GM19043 (cell line): ENCODE data around the gene KRTAP9-8.
"Not testable (repeated sequence)": the region's sequence is repeated elsewhere in the genome, so short reads cannot be mapped to it uniquely, and the experiment has no call there.

Experiments
- ATAC-seq: cut with Tn5 transposase; IDR thresholded peaks from one replicate; pipeline ENCODE4 v1.9.1; 2021; ENCODE audit warnings: low read depth; ENCODE audit not compliant: unreplicated experiment

The KRTAP9-8 gene, protein sequence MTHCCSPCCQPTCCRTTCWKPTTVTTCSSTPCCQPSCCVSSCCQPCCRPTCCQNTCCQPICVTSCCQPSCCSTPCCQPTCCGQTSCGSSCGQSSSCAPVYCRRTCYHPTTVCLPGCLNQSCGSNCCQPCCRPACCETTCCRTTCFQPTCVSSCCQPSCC

DNA sequence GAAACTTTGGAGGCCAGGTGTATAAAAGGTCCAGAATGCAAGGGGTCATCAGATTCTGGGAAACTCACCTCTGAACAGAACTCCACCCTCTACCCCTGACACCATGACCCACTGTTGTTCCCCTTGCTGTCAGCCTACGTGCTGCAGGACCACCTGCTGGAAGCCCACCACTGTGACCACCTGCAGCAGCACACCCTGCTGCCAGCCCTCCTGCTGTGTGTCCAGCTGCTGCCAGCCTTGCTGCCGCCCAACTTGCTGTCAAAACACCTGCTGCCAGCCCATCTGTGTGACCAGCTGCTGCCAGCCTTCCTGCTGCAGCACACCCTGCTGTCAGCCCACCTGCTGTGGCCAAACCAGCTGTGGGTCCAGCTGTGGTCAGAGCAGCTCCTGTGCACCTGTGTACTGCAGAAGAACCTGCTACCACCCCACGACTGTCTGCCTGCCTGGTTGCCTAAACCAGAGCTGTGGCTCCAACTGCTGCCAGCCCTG is at the start of gene KRTAP9-8:
Gene KRTAP9-8, plus strand, starts transcription at position 51 of the 489 bp plus-strand sequence. Its CDS starts 53 bp downstream, at position 104.
- not testable (repeated sequence) for ATAC-seq

DNA sequence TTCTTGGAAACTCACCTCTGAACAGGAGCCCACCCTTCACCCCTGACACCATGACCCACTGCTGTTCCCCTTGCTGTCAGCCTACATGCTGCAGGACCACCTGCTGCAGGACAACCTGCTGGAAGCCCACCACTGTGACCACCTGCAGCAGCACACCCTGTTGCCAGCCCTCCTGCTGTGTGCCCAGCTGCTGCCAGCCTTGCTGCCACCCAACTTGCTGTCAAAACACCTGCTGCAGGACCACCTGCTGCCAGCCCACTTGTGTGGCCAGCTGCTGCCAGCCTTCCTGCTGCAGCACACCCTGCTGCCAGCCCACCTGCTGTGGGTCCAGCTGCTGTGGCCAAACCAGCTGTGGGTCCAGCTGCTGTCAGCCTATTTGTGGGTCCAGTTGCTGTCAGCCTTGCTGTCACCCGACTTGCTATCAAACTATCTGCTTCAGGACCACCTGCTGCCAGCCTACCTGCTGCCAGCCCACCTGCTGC is 47.9 kb upstream of the KRTAP9-8 start, which contains the start of gene KRTAP9-1:
Gene KRTAP9-1, plus strand, starts transcription at position 51 of the 482 bp plus-strand sequence. Its CDS starts 0 bp downstream, at position 51.
- ATAC-seq = not testable (repeated sequence)

DNA sequence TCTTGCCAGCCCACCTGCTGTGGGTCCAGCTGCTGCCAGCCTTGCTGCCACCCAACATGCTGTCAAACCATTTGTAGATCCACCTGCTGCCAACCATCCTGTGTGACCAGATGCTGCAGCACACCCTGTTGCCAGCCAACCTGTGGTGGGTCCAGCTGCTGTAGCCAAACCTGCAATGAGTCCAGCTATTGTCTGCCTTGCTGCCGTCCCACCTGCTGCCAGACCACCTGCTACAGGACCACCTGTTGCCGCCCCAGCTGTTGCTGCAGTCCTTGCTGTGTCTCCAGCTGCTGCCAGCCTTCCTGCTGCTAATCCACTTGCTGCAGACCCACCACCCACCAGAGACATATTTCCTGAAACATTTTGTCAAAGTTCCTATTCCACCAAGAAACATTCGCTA is 47.5 kb upstream of the KRTAP9-8 start:
- ATAC-seq = no peak

DNA sequence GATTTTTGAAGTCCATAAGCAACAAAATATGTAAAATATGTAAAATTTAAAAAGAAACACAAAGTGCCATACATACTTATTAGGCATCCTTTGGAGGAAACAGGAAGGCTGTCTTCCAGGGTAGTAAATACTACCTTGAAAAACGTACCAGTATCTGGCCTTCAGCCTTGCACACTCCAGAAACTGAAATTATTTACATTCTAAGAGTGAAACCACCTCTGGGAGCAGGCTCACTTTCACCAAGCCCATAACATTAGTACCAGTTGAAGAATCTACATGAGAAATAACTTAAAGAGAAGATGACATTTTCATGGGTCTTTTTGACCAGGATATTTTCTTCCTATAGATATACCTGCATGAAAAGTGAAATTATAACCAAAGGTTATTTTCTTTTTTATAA is 41.7 kb upstream of the KRTAP9-8 start:
- ATAC-seq = no peak

DNA sequence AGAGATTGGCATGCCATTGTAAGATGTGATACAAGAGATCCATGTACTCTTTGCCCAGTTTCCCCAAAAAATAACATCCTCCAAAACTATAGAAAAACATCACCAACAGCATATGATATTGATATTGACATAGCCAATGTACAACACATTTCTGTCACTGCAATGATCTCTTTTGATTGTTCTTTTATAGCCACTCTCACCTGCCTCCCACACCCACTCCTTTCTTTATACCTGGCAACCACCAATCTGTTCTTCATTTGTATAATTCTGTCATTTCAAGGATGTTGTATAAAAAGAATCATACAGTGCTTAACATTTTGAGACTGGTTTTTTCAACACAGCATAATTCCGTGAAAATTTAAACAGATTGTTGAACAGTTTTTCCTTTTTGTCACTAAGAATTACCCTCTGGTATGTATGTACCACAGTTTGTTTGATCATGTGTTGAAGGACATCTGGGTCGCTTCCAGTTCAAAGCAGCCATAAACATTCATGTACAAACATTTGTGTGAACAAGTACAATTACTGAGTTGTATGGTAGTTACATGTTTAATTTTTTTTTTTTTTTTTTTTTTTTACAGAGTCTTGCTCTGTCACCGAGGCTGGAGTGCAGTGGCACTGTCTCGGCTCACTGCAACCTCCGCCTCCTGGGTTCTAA is 38.2 kb upstream of the KRTAP9-8 start:
- no peak for ATAC-seq

DNA sequence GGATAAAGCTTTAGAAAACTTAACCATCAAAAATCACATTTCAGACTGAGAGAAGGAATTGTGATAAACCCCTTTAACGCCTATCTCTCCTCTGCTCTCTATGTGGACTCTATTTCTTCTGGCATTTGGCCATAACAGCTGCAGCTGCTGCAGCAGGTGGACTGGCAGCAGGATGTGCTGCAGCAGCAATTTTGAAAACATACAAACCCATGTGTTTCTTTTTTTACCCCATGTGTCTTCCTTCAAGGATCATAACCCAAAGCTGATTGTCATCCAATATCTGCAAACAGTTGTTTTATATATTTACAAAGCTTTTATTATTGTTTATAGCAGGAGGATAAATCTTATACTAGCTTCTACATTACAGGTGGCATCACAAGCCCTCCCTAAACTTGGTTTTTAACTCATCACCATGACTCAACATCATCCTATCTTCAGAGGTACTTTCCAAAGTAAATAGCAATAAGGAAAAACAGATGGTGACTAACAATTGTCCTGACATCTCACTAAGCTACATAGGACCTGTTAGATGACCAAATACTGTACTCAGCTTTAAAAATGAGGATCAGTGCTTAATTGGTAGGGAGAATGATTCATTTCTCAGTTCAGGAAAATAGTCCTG is 25.8 kb upstream of the KRTAP9-8 start:
- ATAC-seq = no peak

DNA sequence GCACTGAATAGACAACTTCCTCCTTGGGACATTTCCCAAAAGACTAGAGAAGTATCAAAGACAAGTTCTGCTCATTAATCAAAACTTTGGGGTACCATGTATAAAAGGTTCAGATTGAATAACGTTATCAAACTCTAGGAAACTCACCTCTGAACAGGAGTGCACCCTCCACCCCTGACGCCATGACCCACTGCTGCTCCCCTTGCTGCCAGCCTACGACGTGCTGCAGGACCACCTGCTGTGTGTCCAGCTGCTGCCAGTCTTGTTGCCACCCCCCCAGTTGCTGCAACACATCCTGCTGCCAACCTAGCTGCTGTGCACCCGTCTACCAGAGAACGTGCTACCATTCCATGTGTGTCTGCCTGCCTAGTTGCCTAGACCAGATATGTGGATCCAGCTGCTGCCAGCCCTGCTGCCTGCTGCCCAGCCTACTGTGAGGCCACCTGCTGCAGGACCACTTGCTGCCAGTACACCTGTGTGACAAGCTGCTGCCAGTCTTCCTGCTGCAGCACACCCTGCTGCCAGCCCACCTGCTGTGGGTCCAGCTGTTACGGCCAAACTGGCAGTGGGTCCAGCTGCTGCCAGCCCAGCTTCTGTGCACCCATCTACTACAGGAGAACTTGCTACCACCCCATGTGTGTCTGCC is 25.2 kb upstream of the KRTAP9-8 start:
- no peak for ATAC-seq

DNA sequence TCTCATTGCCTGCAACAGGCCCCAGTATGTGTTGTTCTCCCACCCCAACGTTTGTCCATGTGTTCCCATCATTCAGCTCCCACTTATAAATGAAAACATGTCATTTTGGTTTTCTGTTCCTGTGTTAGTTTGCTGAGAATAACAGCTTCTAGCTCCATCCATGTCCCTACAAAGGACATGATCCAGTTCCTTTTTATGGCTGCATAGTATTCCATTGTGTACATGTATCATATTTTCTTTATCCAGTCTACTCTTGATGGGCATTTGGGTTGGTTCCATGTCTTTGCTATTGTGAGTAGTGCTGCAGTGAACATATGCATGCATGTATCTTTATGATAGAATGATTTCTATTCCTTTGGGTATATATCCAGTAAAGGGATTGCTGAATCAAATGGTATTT is 22.1 kb upstream of the KRTAP9-8 start:
- ATAC-seq = no peak

DNA sequence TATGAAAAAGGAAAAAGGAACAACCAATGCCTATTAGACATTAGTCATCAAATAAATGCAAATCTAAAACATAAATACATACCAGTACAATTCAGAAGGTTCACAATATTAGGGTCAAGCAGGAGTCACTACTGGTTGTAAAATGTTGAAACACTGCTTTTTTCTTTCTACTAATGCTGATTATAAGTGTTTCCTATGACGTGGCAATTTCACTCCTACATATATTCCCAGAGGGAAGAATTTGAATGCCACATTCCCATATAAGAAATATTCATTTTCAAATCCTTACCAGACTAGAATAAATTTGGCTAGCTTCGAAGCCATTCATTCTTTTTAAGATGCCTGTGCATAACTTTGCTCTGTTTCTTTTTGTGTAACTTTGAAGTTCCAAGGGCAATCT is 14.0 kb upstream of the KRTAP9-8 start:
- no peak for ATAC-seq

DNA sequence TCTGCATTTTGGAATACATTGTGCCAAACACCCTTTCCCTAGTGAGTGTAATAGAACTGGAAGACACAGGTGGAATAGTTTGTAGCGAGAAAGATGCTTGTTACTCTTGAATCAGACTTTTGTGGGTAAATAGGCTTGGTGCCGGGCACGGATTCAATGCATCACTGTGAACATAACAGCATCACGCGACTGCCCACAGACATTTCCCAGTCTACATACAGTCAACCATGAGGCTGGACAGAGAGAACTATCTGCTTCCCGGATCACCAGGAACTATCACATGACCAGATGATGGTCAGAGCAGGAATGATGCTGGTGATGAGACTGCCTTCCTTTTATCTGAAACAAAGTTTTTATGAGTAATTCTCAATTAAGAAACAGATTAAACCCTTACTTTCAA is 11.7 kb upstream of the KRTAP9-8 start:
- no peak for ATAC-seq

DNA sequence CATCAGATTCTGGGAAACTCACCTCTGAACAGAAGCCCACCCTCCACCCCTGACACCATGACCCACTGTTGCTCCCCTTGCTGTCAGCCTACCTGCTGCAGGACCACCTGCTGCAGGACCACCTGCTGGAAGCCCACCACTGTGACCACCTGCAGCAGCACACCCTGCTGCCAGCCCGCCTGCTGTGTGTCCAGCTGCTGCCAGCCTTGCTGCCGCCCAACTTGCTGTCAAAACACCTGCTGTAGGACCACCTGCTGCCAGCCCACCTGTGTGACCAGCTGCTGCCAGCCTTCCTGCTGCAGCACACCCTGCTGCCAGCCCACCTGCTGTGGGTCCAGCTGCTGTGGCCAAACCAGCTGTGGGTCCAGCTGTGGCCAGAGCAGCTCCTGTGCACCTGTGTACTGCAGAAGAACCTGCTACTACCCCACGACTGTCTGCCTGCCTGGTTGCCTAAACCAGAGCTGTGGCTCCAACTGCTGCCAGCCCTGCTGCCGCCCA is 11.2 kb upstream of the KRTAP9-8 start, which contains the start of gene KRTAP9-2:
Gene KRTAP9-2, plus strand, starts transcription at position 51 of the 498 bp plus-strand sequence. Its CDS starts 7 bp downstream, at position 58.
- not testable (repeated sequence) for ATAC-seq

DNA sequence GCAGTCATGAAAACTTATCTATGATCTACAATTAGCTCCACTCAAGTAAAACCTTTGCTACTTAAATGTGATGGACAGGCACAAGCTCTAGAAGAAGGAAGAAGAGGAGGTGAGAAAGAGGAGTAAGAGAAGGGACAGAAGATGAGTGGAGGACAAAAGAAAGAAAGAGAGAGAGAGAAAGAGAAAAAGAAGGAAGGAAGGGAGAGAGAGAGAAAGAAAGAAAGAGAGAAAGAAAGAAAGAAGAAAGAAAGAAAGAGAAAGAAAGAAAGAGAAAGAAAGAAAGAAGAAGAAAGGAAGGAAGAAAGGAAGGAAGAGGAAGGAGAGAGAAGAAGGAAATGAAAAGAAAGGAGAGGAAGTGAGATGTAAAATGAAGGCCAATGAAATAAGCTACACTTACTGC is 7.7 kb upstream of the KRTAP9-8 start:
- ATAC-seq = no peak

DNA sequence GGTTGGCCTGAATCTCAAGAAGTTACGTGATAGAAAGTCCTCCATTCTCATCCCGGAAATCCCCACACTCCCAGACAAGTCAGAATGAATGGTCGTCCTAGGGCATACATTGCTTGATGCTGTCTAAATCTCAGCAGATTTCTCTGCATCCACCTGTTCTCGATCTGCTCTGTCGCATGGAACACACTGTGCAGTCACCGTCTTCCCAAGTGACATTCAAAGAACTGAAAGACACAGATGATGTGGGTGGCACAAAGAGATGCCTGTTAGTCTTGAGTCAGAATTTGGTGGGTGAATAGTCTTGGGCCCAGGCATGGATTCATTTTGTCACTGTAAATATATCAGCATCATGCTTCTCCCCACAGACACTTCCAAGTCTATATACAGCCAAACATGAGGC is 6.1 kb upstream of the KRTAP9-8 start:
- no peak for ATAC-seq

DNA sequence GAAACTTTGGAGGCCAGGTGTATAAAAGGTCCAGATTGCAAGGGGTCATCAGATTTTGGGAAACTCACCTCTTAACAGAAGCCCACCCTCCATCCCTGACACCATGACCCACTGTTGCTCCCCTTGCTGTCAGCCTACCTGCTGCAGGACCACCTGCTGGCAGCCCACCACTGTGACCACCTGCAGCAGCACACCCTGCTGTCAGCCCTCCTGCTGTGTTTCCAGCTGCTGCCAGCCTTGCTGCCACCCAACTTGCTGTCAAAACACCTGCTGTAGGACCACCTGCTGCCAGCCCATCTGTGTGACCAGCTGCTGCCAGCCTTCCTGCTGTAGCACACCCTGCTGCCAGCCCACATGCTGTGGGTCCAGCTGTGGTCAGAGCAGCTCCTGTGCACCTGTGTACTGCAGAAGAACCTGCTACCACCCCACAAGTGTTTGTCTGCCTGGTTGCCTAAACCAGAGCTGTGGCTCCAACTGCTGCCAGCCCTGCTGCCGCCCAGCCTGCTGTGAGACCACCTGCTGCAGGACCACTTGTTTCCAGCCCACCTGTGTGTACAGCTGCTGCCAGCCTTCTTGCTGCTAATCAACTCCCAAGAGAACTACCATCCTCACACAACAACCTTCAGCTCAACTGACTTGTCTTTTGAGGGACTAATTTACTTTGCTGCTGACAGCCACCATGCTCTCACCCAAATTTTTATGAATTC is 5.2 kb upstream of the KRTAP9-8 start, which contains the start of gene KRTAP9-3:
Gene KRTAP9-3, plus strand, starts transcription at position 51 of the 707 bp plus-strand sequence. Its CDS starts 53 bp downstream, at position 104.
- ATAC-seq = not testable (repeated sequence)

DNA sequence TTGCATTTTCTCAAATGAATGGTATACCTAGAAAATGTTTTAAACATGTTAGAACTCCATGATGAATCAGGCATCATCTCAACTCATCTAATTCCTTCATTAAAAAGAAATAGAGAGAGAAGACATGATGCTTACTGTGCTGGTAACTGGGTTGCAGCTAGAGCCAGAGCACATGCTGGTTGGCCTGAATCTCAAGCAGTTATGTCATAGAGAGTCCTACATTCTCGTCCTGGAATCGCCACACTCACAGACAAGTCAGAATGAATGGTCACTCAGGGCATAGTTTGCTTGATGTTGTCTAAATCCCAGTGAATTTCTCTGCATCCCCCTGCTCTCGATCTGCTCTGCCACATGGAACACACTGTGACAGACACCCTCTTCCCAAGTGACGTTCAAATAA is 683 bp upstream of the KRTAP9-8 start:
- ATAC-seq = not testable (repeated sequence)

DNA sequence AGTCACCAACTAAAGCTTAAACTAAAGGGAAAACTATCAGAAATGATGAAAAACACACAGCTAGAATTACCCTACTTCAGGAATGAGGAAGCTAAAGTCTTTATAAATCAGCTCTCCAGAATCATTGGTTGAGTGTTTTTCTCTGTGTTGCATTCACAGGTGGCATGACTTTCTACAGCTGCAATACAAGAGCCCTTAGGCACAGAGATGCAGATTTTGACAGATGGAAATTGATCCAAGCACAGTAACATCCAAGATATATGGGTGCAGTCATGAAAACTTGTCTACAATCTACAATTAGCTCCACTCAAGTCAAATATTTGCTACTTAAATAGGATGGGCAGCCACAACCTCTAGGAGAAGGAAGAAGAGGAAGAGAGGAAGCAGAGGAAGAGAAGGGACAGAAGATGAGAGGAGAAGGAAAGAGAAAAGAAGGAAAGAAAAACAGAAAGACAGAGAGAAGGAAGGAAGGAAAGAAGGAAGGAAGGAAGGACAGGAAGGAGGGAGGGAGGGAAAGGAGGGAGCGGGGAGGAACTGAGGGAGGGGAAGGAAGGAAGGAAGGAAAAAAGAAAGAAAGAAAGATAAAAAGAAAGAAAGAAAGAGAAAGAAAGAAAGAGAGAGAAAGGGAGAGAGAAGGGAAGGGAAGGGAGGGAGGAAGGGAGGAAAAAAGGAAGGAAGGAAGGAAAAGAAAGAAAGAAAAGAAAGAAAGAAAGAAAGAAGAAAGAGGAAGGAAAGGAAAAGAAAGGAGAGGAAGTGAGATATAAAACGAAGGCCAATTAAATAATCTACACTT is 9.4 kb downstream of the KRTAP9-8 start:
- not testable (repeated sequence) for ATAC-seq

DNA sequence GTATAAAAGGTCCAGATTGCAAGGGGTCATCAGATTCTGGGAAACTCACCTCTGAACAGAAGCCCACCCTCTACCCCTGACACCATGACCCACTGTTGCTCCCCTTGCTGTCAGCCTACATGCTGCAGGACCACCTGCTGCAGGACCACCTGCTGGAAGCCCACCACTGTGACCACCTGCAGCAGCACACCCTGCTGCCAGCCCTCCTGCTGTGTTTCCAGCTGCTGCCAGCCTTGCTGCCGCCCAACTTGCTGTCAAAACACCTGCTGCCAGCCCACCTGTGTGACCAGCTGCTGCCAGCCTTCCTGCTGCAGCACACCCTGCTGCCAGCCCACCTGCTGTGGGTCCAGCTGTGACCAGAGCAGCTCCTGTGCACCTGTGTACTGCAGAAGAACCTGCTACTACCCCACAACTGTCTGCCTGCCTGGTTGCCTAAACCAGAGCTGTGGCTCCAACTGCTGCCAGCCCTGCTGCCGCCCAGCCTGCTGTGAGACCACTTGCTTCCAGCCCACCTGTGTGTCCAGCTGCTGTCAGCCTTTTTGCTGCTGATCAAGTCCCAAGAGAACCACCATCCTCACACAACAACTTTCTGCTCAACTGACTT is 11.9 kb downstream of the KRTAP9-8 start, which contains the start of gene KRTAP9-4:
Gene KRTAP9-4, plus strand, starts transcription at position 51 of the 604 bp plus-strand sequence. Its CDS starts 34 bp downstream, at position 85.
- ATAC-seq = not testable (repeated sequence)

DNA sequence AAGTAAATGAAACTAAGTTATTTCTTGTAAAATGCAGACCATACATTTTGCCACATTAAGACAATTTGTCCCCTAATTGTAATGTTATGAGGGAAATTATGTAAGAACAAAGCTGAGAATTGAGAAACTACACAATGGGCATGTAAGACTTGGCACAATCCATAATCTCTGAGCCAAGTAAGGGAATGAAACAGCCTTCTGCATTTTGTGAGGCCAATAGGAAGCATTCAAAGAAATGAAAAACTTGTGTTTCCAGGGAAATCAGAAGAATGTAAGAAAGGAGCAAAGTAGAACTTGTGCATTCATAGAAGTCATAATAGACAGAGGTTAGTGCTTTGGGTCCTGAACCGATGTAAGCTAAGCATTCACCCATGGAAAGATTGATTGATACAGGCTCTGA is 13.5 kb downstream of the KRTAP9-8 start:
- no peak for ATAC-seq

DNA sequence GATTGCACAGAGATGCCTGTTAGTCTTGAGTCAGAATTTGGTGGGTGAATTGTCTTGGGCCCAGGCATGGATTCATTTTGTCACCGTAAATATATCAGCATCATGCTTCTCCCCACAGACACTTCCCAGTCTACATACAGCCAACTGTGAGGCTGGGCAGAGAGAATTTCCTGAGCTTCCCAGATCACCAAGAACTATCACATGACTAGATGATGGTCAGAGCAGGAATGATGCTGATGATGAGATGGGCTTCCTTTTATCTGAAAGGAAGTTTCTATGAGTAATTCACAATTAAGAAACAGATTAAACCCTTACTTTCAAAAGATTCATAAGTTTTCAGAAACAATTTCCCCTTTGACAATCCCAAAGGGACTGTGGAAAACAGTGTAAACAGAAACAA is 17.1 kb downstream of the KRTAP9-8 start:
- ATAC-seq = no peak
